DMS114 treated with DMSO at 0.1 percent for 48 hours (cell line): ENCODE data around the gene NUDT4B.
"Not testable (repeated sequence)": the region's sequence is repeated elsewhere in the genome, so short reads cannot be mapped to it uniquely, and the experiment has no call there.

Experiments used
- DNase-seq: peaks from one replicate; lab custom pipeline; 2025; ENCODE audit not compliant: unreplicated experiment; lab: John Stamatoyannopoulos, UW

Gene NUDT4B

GRCh38 chr1:148793762-148794332 is 45.3 kb downstream of the NUDT4B start:
- not testable (repeated sequence) for DNase-seq
